Endothelial cell of umbilical vein (primary cell): Measurements from ENCODE around the gene SHPK. TPM values are rescaled to one million over a fixed set of nuclear protein-coding genes. Genes with fewer than 3 reads are reported as not detected.

Source experiments
- BruUV-seq: library from RNA; stranded (reverse); fragments of 400-500 nt; replicated peaks from 2 replicates; lab custom pipeline; 2021; lab: Mats Ljungman, UMichigan
- CTCF ChIA-PET: fragments of 300-600, 350-600 bp; sonication (Branson Sonifier 250); formaldehyde crosslinking; loops from one replicate; lab custom pipeline; 2021; ENCODE audit warnings: antibody characterized with exemption, inconsistent platforms; lab: Charles Lee
- POLR2A ChIA-PET: fragments of 300-600, 350-600 bp; sonication (Branson Sonifier 250); formaldehyde crosslinking; loops from one replicate; lab custom pipeline; 2021; ENCODE audit warnings: antibody characterized with exemption, inconsistent platforms; lab: Charles Lee
- DNase-seq: peaks from one replicate; pipeline ENCODE4 v3.0.0-alpha.2; 2011; ENCODE audit warnings: low read depth, low spot score
- FAIRE-seq: peaks from 2 replicates; lab custom pipeline; 2011; peaks lifted over from hg19 to GRCh38; lab: Jason Lieb, UNC
- H2AFZ ChIP-seq: 2 replicates; pipeline ENCODE4 v1.6.0; 2012; ENCODE audit warnings: low read depth, low read length, control low read depth, inconsistent platforms
- H3K27ac ChIP-seq: 2 replicates; pipeline ENCODE4 v1.5.1; 2011; ENCODE audit warnings: low read depth, mild to moderate bottlenecking, control low read depth, low read length, moderate library complexity; ENCODE audit not compliant: insufficient read depth
- H3K27me3 ChIP-seq, 2 experiments: 2 replicates each; pipeline versions ENCODE4 v1.6.0 to v1.6.1; 2011; ENCODE audit warnings: low read length in 2 of 2, mixed read lengths in 1 of 2; ENCODE audit not compliant: control insufficient read depth in 2 of 2, insufficient read depth in 2 of 2
- H3K36me3 ChIP-seq, 2 experiments: 2 replicates in 1 of 2; 3 replicates in 1 of 2; pipeline ENCODE4 v1.5.1; 2011; ENCODE audit warnings: low read length in 2 of 2, mild to moderate bottlenecking in 1 of 2, moderate library complexity in 1 of 2; ENCODE audit not compliant: control insufficient read depth in 2 of 2, insufficient read depth in 2 of 2; ENCODE audit errors: extremely low read depth in 1 of 2
- H3K4me1 ChIP-seq: 3 replicates; pipeline ENCODE4 v1.5.1; 2011; ENCODE audit warnings: mild to moderate bottlenecking, low read length; ENCODE audit not compliant: control insufficient read depth, insufficient read depth; ENCODE audit errors: extremely low read depth
- H3K4me2 ChIP-seq: 2 replicates; pipeline ENCODE4 v1.6.1; 2011; ENCODE audit warnings: low read length, control low read depth, mixed read lengths; ENCODE audit not compliant: insufficient read depth
- H3K4me3 ChIP-seq, 3 experiments: fragments of 200-600 bp in 1 of 3; sonication (generic), shearing (Covaris generic) in 1 of 3; replicated peaks in 1 of 3; 2 replicates each; pipeline ENCODE4 v1.5.1; 2011 to 2016; ENCODE audit warnings: control low read depth in 3 of 3, low read length in 3 of 3, mild to moderate bottlenecking in 2 of 3, inconsistent platforms in 1 of 3, low read depth in 1 of 3, moderate library complexity in 1 of 3; ENCODE audit not compliant: insufficient read depth in 1 of 3
- H3K79me2 ChIP-seq: 2 replicates; pipeline ENCODE4 v1.6.0; 2012; ENCODE audit warnings: low read length, inconsistent platforms; ENCODE audit not compliant: control insufficient read depth, insufficient read depth
- H3K9ac ChIP-seq: replicated peaks from 2 replicates; pipeline ENCODE3; 2011; ENCODE audit warnings: low read length, control low read depth; ENCODE audit not compliant: insufficient read depth; ENCODE audit errors: extremely low read depth
- H3K9me1 ChIP-seq: replicated peaks from 3 replicates; pipeline ENCODE4 v1.6.0; 2011; ENCODE audit warnings: mild to moderate bottlenecking, low read length; ENCODE audit not compliant: control insufficient read depth, insufficient read depth; ENCODE audit errors: extremely low read depth
- H3K9me3 ChIP-seq: replicated peaks from 2 replicates; pipeline ENCODE4 v1.5.1; 2012; ENCODE audit warnings: low read length, inconsistent platforms; ENCODE audit not compliant: control insufficient read depth, insufficient read depth
- H4K20me1 ChIP-seq: replicated peaks from 2 replicates; pipeline ENCODE3; 2011; ENCODE audit warnings: mild to moderate bottlenecking, low read length; ENCODE audit not compliant: control insufficient read depth, insufficient read depth; ENCODE audit errors: extremely low read depth
- EZH2 ChIP-seq: IDR thresholded peaks from 2 replicates; pipeline ENCODE4 v1.6.1; 2012; ENCODE audit warnings: borderline replicate concordance, low read depth, mild to moderate bottlenecking, moderate library complexity, low read length, inconsistent platforms; ENCODE audit not compliant: severe bottlenecking
- FOS ChIP-seq: IDR thresholded peaks from 2 replicates; pipeline ENCODE4 v1.6.1; 2011; ENCODE audit warnings: mild to moderate bottlenecking, low read length, moderate library complexity, borderline replicate concordance; ENCODE audit not compliant: insufficient read depth
- GATA2 ChIP-seq: IDR thresholded peaks from 2 replicates; pipeline ENCODE4 v1.7.0; 2011; ENCODE audit warnings: low read depth, mild to moderate bottlenecking, moderate library complexity, mixed read lengths, low read length; ENCODE audit not compliant: insufficient read length, insufficient read depth
- JUN ChIP-seq: IDR thresholded peaks from 2 replicates; pipeline ENCODE4 v1.6.1; 2011; ENCODE audit warnings: borderline replicate concordance, low read depth; ENCODE audit not compliant: insufficient read length, insufficient read depth
- MYC ChIP-seq: IDR thresholded peaks from one replicate; pipeline ENCODE4 v1.6.1; 2011; ENCODE audit warnings: mild to moderate bottlenecking, low read depth, low read length
- POLR2A ChIP-seq: IDR thresholded peaks from 2 replicates; pipeline ENCODE4 v1.6.1; 2012; ENCODE audit warnings: low read depth, mild to moderate bottlenecking, control low read depth, low read length
- POLR2AphosphoS5 ChIP-seq: IDR thresholded peaks from 2 replicates; pipeline ENCODE4 v1.6.1; 2012; ENCODE audit warnings: low read depth, mild to moderate bottlenecking, control low read depth, low read length, moderate library complexity; ENCODE audit not compliant: insufficient read depth
- dilution Hi-C: fragments of 300-500 bp; cut with MboI; formaldehyde crosslinking; loops from one replicate; pipeline ENCODE4 v1.15.0; 2019; ENCODE audit warnings: low sequenced_read_pairs; ENCODE audit not compliant: extremely low pct_ligation_motif_present
- intact Hi-C: fragments of 100-400 bp; cut with micrococcal nuclease; formaldehyde crosslinking; loops from one replicate; pipeline ENCODE4 v1.10.0; 2022
- polyA plus RNA-seq, 4 experiments: library from polyadenylated mRNA; depleted of rRNA in 3 of 4; stranded (reverse) in 3 of 4; unstranded in 1 of 4; fragments of >200 nt; gene quantifications; 2 replicates each; pipeline versions ENCODE4 v1.2.1 to v1.2.3, GENCODE V29; 2011 to 2012; ENCODE audit warnings: missing spikeins in 1 of 4
- total RNA-seq: library from RNA; stranded (reverse); gene quantifications from 2 replicates; pipeline ENCODE4 v1.2.3, GENCODE V29; 2021
- TF ChIP-seq, protein P1 (sequence below), 2 donors: IDR thresholded peaks; 1 replicate in 1 of 2; 2 replicates in 1 of 2; pipeline ENCODE4 v1.5.1; 2011; ENCODE audit warnings: low read length in 2 of 2, mild to moderate bottlenecking in 2 of 2, moderate library complexity in 2 of 2, control low read depth in 1 of 2, inconsistent platforms in 1 of 2, low read depth in 1 of 2; ENCODE audit not compliant: insufficient read depth in 1 of 2; ENCODE audit errors: extremely low read depth in 1 of 2
- TF ChIP-seq, protein P2 (sequence below): IDR thresholded peaks from 2 replicates; pipeline ENCODE4 v1.6.1; 2011; ENCODE audit not compliant: insufficient read depth, insufficient read length

Gene SHPK
- total and polyA plus RNA-seq, 2 donors (not counting 3 experiments of a cell fraction or from before 2014, with no cell fraction given) = 15.4 to 15.9 TPM

DNA sequence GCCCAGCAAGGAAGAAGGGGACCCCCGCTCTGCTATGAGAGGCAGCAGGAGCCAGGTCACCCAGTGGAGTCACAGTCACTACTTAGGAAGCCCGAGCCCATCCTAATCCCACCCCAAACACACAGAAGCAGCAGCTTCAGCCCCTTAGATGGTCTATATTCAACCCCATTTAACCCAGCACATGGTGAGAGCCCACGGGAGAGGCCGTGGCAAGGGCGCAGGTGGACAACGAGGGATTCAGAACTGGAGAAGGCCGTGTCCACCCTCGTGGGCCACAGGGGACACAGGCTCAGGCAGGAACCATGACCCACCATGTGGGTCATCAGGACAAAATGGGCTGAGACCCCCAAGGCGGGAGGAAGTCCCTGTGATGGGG, 76.8 kb downstream of the SHPK start:
- Histone ChIP-seq H3K4me3 (no peak overlapping the region), H3K4me1 (no peaks in the 10 kb centered on the region), H3K79me2 (no peaks in the 10 kb centered on the region), H3K9me3 (no peaks in the 10 kb centered on the region), H3K27me3 (no peaks in the 10 kb centered on the region), H3K36me3 (no peaks in the 10 kb centered on the region), H2AFZ (no peak overlapping the region), H3K4me2 (no peak overlapping the region), H4K20me1 (no peaks in the 10 kb centered on the region), H3K9ac (no peak overlapping the region), H3K27ac (no peak overlapping the region), H3K9me1 (no peaks in the 10 kb centered on the region)
- no peak for DNase-seq
- ChIA-PET POLR2A (no interaction called here), CTCF (no interaction called here)
- FAIRE-seq = no peak
- dilution Hi-C loops = no loop called here
- intact Hi-C loops = no loop called here
- BruUV-seq = no TSS peak
- TF ChIP-seq EZH2 (no peak), MYC (no peak), POLR2A (no peak), GATA2 (no peak), JUN (no peak), FOS (no peak), POLR2AphosphoS5 (no peak)
- TF ChIP-seq, protein P1, sequence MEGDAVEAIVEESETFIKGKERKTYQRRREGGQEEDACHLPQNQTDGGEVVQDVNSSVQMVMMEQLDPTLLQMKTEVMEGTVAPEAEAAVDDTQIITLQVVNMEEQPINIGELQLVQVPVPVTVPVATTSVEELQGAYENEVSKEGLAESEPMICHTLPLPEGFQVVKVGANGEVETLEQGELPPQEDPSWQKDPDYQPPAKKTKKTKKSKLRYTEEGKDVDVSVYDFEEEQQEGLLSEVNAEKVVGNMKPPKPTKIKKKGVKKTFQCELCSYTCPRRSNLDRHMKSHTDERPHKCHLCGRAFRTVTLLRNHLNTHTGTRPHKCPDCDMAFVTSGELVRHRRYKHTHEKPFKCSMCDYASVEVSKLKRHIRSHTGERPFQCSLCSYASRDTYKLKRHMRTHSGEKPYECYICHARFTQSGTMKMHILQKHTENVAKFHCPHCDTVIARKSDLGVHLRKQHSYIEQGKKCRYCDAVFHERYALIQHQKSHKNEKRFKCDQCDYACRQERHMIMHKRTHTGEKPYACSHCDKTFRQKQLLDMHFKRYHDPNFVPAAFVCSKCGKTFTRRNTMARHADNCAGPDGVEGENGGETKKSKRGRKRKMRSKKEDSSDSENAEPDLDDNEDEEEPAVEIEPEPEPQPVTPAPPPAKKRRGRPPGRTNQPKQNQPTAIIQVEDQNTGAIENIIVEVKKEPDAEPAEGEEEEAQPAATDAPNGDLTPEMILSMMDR (IDR thresholded peaks at IDR 0.05; ENCODE audit: extremely low read depth in 1 of 2, insufficient read depth in 1 of 2, low read depth in 1 of 2, low read length in 2 of 2) = no peak
- TF ChIP-seq, protein P2, sequence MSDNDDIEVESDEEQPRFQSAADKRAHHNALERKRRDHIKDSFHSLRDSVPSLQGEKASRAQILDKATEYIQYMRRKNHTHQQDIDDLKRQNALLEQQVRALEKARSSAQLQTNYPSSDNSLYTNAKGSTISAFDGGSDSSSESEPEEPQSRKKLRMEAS = no peak
